Natural killer cell (primary cell): ENCODE measurements around the gene SIGLEC9. TPM values are rescaled to one million over a fixed set of nuclear protein-coding genes. Genes with fewer than 3 reads are reported as not detected.

Experiments
- ATAC-seq, 3 donors: fragments of 150-1000 bp in 2 of 3; fragments of 200-7000 bp in 1 of 3; cut with Tn5 transposase; 1 replicate in 1 of 3; 2 replicates in 2 of 3; pipeline ENCODE4 v1.10.0; 2021; ENCODE audit warnings: mild to moderate bottlenecking in 2 of 3, moderate library complexity in 2 of 3
- DNase-seq, 2 donors: peaks; one replicate each; pipeline versions ENCODE4 v3.0.0 to v3.0.0-alpha.2; 2013 to 2021; ENCODE audit warnings: mixed read lengths in 1 of 2
- H3K27ac ChIP-seq: one replicate; pipeline ENCODE4 v1.5.1; 2013; ENCODE audit warnings: mild to moderate bottlenecking, low read length
- H3K27me3 ChIP-seq: one replicate; pipeline ENCODE4 v1.6.1; 2013; ENCODE audit warnings: low read length; ENCODE audit not compliant: control insufficient read depth, insufficient read depth
- H3K36me3 ChIP-seq: one replicate; pipeline ENCODE4 v1.6.1; 2013; ENCODE audit warnings: low read length; ENCODE audit not compliant: control insufficient read depth, insufficient read depth
- H3K4me1 ChIP-seq: one replicate; pipeline ENCODE4 v1.6.1; 2013; ENCODE audit warnings: low read length; ENCODE audit not compliant: control insufficient read depth, insufficient read depth
- H3K4me3 ChIP-seq: one replicate; pipeline ENCODE4 v1.5.1; 2013; ENCODE audit warnings: low read length
- H3K9me3 ChIP-seq: one replicate; pipeline ENCODE4 v1.6.1; 2013; ENCODE audit warnings: low read length; ENCODE audit not compliant: control insufficient read depth, insufficient read depth
- H3K27ac Mint-ChIP-seq, 2 donors: one replicate each; pipeline ENCODE4 v1.8.0; 2022; ENCODE audit warnings: mild to moderate bottlenecking in 2 of 2, mixed read lengths in 2 of 2, moderate library complexity in 1 of 2
- H3K27me3 Mint-ChIP-seq, 2 donors: one replicate each; pipeline ENCODE4 v1.8.0; 2022; ENCODE audit warnings: low read depth in 2 of 2, mixed read lengths in 2 of 2
- H3K36me3 Mint-ChIP-seq: one replicate; pipeline ENCODE4 v1.8.0; 2022; ENCODE audit warnings: mixed read lengths
- H3K4me1 Mint-ChIP-seq, 2 donors: one replicate each; pipeline ENCODE4 v1.8.0; 2022; ENCODE audit warnings: mixed read lengths in 2 of 2
- H3K4me3 Mint-ChIP-seq: one replicate; pipeline ENCODE4 v1.8.0; 2022; ENCODE audit warnings: mild to moderate bottlenecking, moderate library complexity, mixed read lengths
- H3K9me3 Mint-ChIP-seq, 2 donors: one replicate each; pipeline ENCODE4 v1.8.0; 2022; ENCODE audit warnings: mixed read lengths in 2 of 2
- CTCF ChIP-seq: fragments of 200-600 bp; IDR thresholded peaks from one replicate; pipeline ENCODE4 v1.8.0; 2022; ENCODE audit warnings: antibody characterized with exemption
- WGBS: methylation state at CpG from one replicate; pipeline ENCODE4 v1.1.7; 2013; ENCODE audit warnings: missing lambda C conversion rate; ENCODE audit not compliant: insufficient coverage; 5-methylcytosine and 5-hydroxymethylcytosine counted together
- intact Hi-C: fragments of 100-400 bp; cut with micrococcal nuclease; formaldehyde crosslinking; loops from one replicate; pipeline ENCODE4 v1.14.2; 2022
- total RNA-seq, 4 donors: library from RNA; stranded (reverse); fragments of 120-200 nt in 1 of 4; gene quantifications; one replicate each; pipeline versions ENCODE4 v1.2.3 to v1.2.4, GENCODE V29; 2013 to 2022

Gene SIGLEC9
- total RNA-seq, 3 donors from 2014 or later (not counting 1 experiment from before 2014, with no cell fraction given), result 13.0 to 15.3 (median 13.8) TPM

DNA sequence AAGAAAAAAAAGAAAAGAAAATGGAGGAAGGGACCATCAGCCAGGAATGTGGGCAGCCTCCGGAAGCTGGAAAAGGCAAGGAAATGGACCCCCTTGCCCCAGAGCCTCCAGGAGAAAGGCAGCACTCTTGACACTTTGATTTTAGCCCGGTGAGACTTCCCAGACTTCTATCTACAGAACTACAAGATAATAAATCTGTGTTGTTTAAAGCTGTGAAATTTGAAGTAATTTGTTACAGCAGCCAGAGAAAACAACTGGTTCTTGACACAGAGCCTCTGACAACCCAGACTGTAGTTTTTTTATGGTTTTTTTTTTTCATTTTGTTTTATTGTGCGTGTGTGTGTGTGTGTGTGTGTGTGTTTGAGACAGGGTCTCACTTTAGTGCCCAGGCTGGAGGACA, 24.1 kb upstream of the SIGLEC9 start:
- H3K4me3 ChIP-seq, result no peak overlapping the region
- H3K27ac Mint-ChIP-seq, result no peak overlapping the region
- peaks cover 23% of the 10 kb centered on the region for H3K4me1 ChIP-seq
- TF ChIP-seq CTCF, result no peak
- H3K9me3 ChIP-seq, result no peaks in the 10 kb centered on the region
- H3K4me1 Mint-ChIP-seq, result peaks cover 31 to 42% of the 10 kb centered on the region in 2 donors
- no peaks in the 10 kb centered on the region for H3K27me3 Mint-ChIP-seq
- intact Hi-C loops, result no loop called here
- H3K27me3 ChIP-seq, result no peaks in the 10 kb centered on the region
- H3K36me3 ChIP-seq, result peaks cover 39% of the 10 kb centered on the region
- no peak overlapping the region for H3K4me3 Mint-ChIP-seq
- H3K9me3 Mint-ChIP-seq, result no peaks in the 10 kb centered on the region
- ATAC-seq, result no peak
- no peaks in the 10 kb centered on the region for H3K36me3 Mint-ChIP-seq
- 71% methylated on average over 2 of the region's 3 CpGs for WGBS
- no peak overlapping the region for H3K27ac ChIP-seq
- no peak for DNase-seq

GRCh38 chr19:51101171-51101865, 23.4 kb upstream of the SIGLEC9 start:
- H3K4me3 Mint-ChIP-seq, result no peak overlapping the region
- no peaks in the 10 kb centered on the region for H3K9me3 Mint-ChIP-seq
- no peaks in the 10 kb centered on the region for H3K36me3 Mint-ChIP-seq
- no peak overlapping the region for H3K4me3 ChIP-seq
- H3K9me3 ChIP-seq, result no peaks in the 10 kb centered on the region
- WGBS, result 97% methylated on average over 2 of the region's 5 CpGs
- peaks cover 39% of the 10 kb centered on the region for H3K36me3 ChIP-seq
- ATAC-seq (no peak), DNase-seq (no peak)
- peaks cover 23% of the 10 kb centered on the region for H3K4me1 ChIP-seq
- peaks cover 38 to 49% of the 10 kb centered on the region in 2 donors for H3K4me1 Mint-ChIP-seq
- no peak for TF ChIP-seq CTCF
- H3K27ac ChIP-seq, result no peak overlapping the region
- intact Hi-C loops, result no loop called here
- H3K27ac Mint-ChIP-seq, result no peak overlapping the region
- H3K27me3 ChIP-seq, result no peaks in the 10 kb centered on the region
- H3K27me3 Mint-ChIP-seq, result no peaks in the 10 kb centered on the region

DNA sequence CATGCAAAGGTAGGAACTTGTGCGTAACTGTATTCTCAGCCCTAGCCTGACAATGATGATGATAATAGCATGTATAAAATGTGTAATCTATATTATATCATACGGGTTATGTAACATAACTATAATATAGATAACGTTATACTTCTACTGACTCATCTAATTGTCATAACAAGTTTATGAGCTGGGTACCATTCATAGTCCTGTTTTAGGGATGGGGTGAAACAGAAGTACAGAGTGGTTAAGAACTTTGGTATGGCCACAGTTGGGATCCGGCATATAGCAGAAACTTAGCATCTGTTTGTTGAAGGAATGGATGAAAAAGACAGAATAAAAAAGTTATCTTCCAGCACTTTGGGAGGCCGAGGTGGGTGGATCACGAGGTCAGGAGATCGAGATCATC, 21.7 kb upstream of the SIGLEC9 start:
- Histone ChIP-seq H3K36me3 (peaks cover 36% of the 10 kb centered on the region), H3K9me3 (no peaks in the 10 kb centered on the region), H3K27me3 (no peaks in the 10 kb centered on the region), H3K27ac (no peak overlapping the region), H3K4me1 (peaks cover 24% of the 10 kb centered on the region), H3K4me3 (no peak overlapping the region)
- H3K4me3 Mint-ChIP-seq, result no peak overlapping the region
- peaks cover 43 to 53% of the 10 kb centered on the region in 2 donors for H3K4me1 Mint-ChIP-seq
- ATAC-seq, result no peak
- H3K27ac Mint-ChIP-seq, result peak overlapping the region; percentile 3 to 5
- intact Hi-C loops, result no loop called here
- TF ChIP-seq CTCF, result no peak
- H3K27me3 Mint-ChIP-seq, result no peaks in the 10 kb centered on the region
- no peaks in the 10 kb centered on the region for H3K9me3 Mint-ChIP-seq
- no peaks in the 10 kb centered on the region for H3K36me3 Mint-ChIP-seq
- 90% methylated on average over 4 of the region's 7 CpGs for WGBS
- no peak for DNase-seq

- H3K27me3 Mint-ChIP-seq, result no peaks in the 10 kb centered on the region
- no peak overlapping the region for H3K27ac Mint-ChIP-seq
- intact Hi-C loops, result no loop called here
- no peaks in the 10 kb centered on the region for H3K36me3 Mint-ChIP-seq
- Histone ChIP-seq H3K9me3 (no peaks in the 10 kb centered on the region), H3K27ac (no peak overlapping the region), H3K36me3 (peaks cover 34% of the 10 kb centered on the region), H3K27me3 (no peaks in the 10 kb centered on the region), H3K4me1 (peaks cover 25% of the 10 kb centered on the region), H3K4me3 (no peak overlapping the region)
- H3K4me3 Mint-ChIP-seq, result no peak overlapping the region
- no peaks in the 10 kb centered on the region for H3K9me3 Mint-ChIP-seq
- H3K4me1 Mint-ChIP-seq, result peaks cover 50 to 61% of the 10 kb centered on the region in 2 donors
- no peak for TF ChIP-seq CTCF
- 97% methylated on average over 49 of the region's 49 CpGs for WGBS
- DNase-seq (no peak), ATAC-seq (no peak)
Measured at GRCh38 chr19:51103926-51104341, 20.8 kb upstream of the SIGLEC9 start.
